GM19463 (cell line): ENCODE data around the gene REPS2.
"Not testable (repeated sequence)": the region's sequence is repeated elsewhere in the genome, so short reads cannot be mapped to it uniquely, and the experiment has no call there.

Experiments
- ATAC-seq: cut with Tn5 transposase; IDR thresholded peaks from one replicate; pipeline ENCODE4 v1.9.1; 2021; ENCODE audit warnings: mild to moderate bottlenecking, moderate library complexity; ENCODE audit not compliant: unreplicated experiment

REPS2 gene

GRCh38 chrX:16962661-16963060 lies 16.2 kb downstream of the REPS2 start:
- ATAC-seq, result not testable (repeated sequence)

- ATAC-seq, result no peak
These were observed 16.8 kb downstream of the REPS2 start for GRCh38 chrX:16963216-16963615.

- not testable (repeated sequence) for ATAC-seq
These were observed 18.5 kb downstream of the REPS2 start for GRCh38 chrX:16964976-16965375.

GRCh38 chrX:16966752-16967448 lies 20.4 kb downstream of the REPS2 start:
- no peak for ATAC-seq

GRCh38 chrX:16968753-16969152 lies 22.3 kb downstream of the REPS2 start:
- ATAC-seq, result not testable (repeated sequence)

- no peak for ATAC-seq
These were observed 24.5 kb downstream of the REPS2 start for GRCh38 chrX:16970977-16971376.

- no peak for ATAC-seq
These were observed 25.2 kb downstream of the REPS2 start for GRCh38 chrX:16971694-16972093.

GRCh38 chrX:16975233-16975632 lies 28.8 kb downstream of the REPS2 start:
- no peak for ATAC-seq

GRCh38 chrX:16977771-16978170 lies 31.3 kb downstream of the REPS2 start:
- ATAC-seq, result no peak

GRCh38 chrX:16978193-16978984 lies 31.9 kb downstream of the REPS2 start:
- no peak for ATAC-seq

- ATAC-seq, result no peak
These were observed 32.8 kb downstream of the REPS2 start for GRCh38 chrX:16979226-16979625.

- no peak for ATAC-seq
These were observed 34.8 kb downstream of the REPS2 start for GRCh38 chrX:16981209-16981608.

GRCh38 chrX:16981980-16982379 lies 35.5 kb downstream of the REPS2 start:
- ATAC-seq, result no peak

- no peak for ATAC-seq
These were observed 36.6 kb downstream of the REPS2 start for GRCh38 chrX:16983051-16983450.

- no peak for ATAC-seq
These were observed 38.8 kb downstream of the REPS2 start for GRCh38 chrX:16985286-16985685.

- no peak for ATAC-seq
These were observed 39.7 kb downstream of the REPS2 start for GRCh38 chrX:16986169-16986568.

GRCh38 chrX:16989750-16990149 lies 43.3 kb downstream of the REPS2 start:
- no peak for ATAC-seq

GRCh38 chrX:16990839-16991238 lies 44.4 kb downstream of the REPS2 start:
- no peak for ATAC-seq

- no peak for ATAC-seq
These were observed 46.0 kb downstream of the REPS2 start for GRCh38 chrX:16992445-16992844.

- ATAC-seq, result no peak
These were observed 46.5 kb downstream of the REPS2 start for GRCh38 chrX:16992951-16993350.

GRCh38 chrX:16993791-16994318 lies 47.4 kb downstream of the REPS2 start:
- ATAC-seq, result no peak

GRCh38 chrX:16994736-16995135 lies 48.3 kb downstream of the REPS2 start:
- ATAC-seq, result no peak
